DND-41 (cell line): ENCODE results near the gene CALR3.

Experiments
- CTCF ChIP-seq: IDR thresholded peaks from 2 replicates; pipeline ENCODE4 v1.5.1; 2012; ENCODE audit warnings: borderline replicate concordance, low read length, moderate library complexity, mild to moderate bottlenecking; ENCODE audit not compliant: poor library complexity, severe bottlenecking; ENCODE audit errors: extremely low read depth
- EZH2 ChIP-seq: IDR thresholded peaks from 3 replicates; pipeline ENCODE4 v1.6.1; 2012; ENCODE audit warnings: borderline replicate concordance, low read depth, mild to moderate bottlenecking, moderate library complexity, low read length, inconsistent platforms; ENCODE audit not compliant: severe bottlenecking

- TF ChIP-seq CTCF = no peak
- no peak for TF ChIP-seq EZH2
These were observed 26.8 kb upstream of the CALR3 start for GRCh38 chr19:16522559-16523377.
